Measurements from ENCODE around the gene NRBF2.
"Not testable (repeated sequence)": the region's sequence is repeated elsewhere in the genome, so short reads cannot be mapped to it uniquely, and the experiment has no call there.

NRBF2 gene

GRCh38 chr10:63143987-63144386 is 10.9 kb downstream of the NRBF2 start:
- no peak overlapping the region for H3K4me3 ChIP-seq (ENCODE audit: low read depth, low read length)
- no peak overlapping the region for H2AFZ ChIP-seq (ENCODE audit: low read length, unreplicated experiment)
- H3K36me3 ChIP-seq (ENCODE audit: insufficient read depth, low read length), result peaks cover 8% of the 10 kb centered on the region
- no peaks in the 10 kb centered on the region for H3K27me3 ChIP-seq (ENCODE audit: insufficient read depth, low read length)
- H3K27ac ChIP-seq (ENCODE audit: low read depth, low read length), result no peak overlapping the region
- peaks cover 21% of the 10 kb centered on the region for H3K4me1 ChIP-seq (ENCODE audit: control insufficient read depth, insufficient read depth, low read length, unreplicated experiment)
- H3K79me2 ChIP-seq (ENCODE audit: control insufficient read depth, insufficient read depth, low read length, unreplicated experiment), result peaks cover 89% of the 10 kb centered on the region

GRCh38 chr10:63145782-63146181 is 12.7 kb downstream of the NRBF2 start:
- no peak overlapping the region for H3K27ac ChIP-seq (ENCODE audit: low read depth, low read length)
- peaks cover 21% of the 10 kb centered on the region for H3K4me1 ChIP-seq (ENCODE audit: control insufficient read depth, insufficient read depth, low read length, unreplicated experiment)
- peaks cover 79% of the 10 kb centered on the region for H3K79me2 ChIP-seq (ENCODE audit: control insufficient read depth, insufficient read depth, low read length, unreplicated experiment)

GRCh38 chr10:63146503-63146902 is 13.4 kb downstream of the NRBF2 start:
- H2AFZ ChIP-seq (ENCODE audit: low read length, unreplicated experiment), result no peak overlapping the region
- no peaks in the 10 kb centered on the region for H3K27me3 ChIP-seq (ENCODE audit: insufficient read depth, low read length)
- H3K4me1 ChIP-seq (ENCODE audit: control insufficient read depth, insufficient read depth, low read length, unreplicated experiment), result peaks cover 18% of the 10 kb centered on the region
- no peak overlapping the region for H3K4me3 ChIP-seq (ENCODE audit: low read depth, low read length)
- no peak overlapping the region for H3K27ac ChIP-seq (ENCODE audit: low read depth, low read length)
- peaks cover 76% of the 10 kb centered on the region for H3K79me2 ChIP-seq (ENCODE audit: control insufficient read depth, insufficient read depth, low read length, unreplicated experiment)
- peaks cover 10% of the 10 kb centered on the region; the same call in 1 of the 2 replicates for H3K36me3 ChIP-seq (ENCODE audit: insufficient read depth, low read length)

More at GRCh38 chr10:63145782-63146181, 12.7 kb downstream of the NRBF2 start:
- no peak overlapping the region for H2AFZ ChIP-seq (ENCODE audit: low read length, unreplicated experiment)
- H3K36me3 ChIP-seq (ENCODE audit: insufficient read depth, low read length), result peaks cover 6% of the 10 kb centered on the region
- no peak overlapping the region; the same call in 1 of the 2 replicates for H3K4me3 ChIP-seq (ENCODE audit: low read depth, low read length)
- no peaks in the 10 kb centered on the region for H3K27me3 ChIP-seq (ENCODE audit: insufficient read depth, low read length)

GRCh38 chr10:63150745-63151144 is 17.6 kb downstream of the NRBF2 start:
- Histone ChIP-seq H3K27me3 (ENCODE audit: insufficient read depth, low read length) (no peaks in the 10 kb centered on the region), H3K27ac (ENCODE audit: low read depth, low read length) (no peak overlapping the region), H3K4me3 (ENCODE audit: low read depth, low read length) (no peak overlapping the region), H3K36me3 (ENCODE audit: insufficient read depth, low read length) (peaks cover 19% of the 10 kb centered on the region), H2AFZ (ENCODE audit: low read length, unreplicated experiment) (no peak overlapping the region), H3K4me1 (ENCODE audit: control insufficient read depth, insufficient read depth, low read length, unreplicated experiment) (peaks cover 8% of the 10 kb centered on the region), H3K79me2 (ENCODE audit: control insufficient read depth, insufficient read depth, low read length, unreplicated experiment) (peaks cover 41% of the 10 kb centered on the region)

- not testable (repeated sequence) for H3K27ac ChIP-seq (ENCODE audit: low read depth, low read length); H3K4me3 ChIP-seq (ENCODE audit: low read depth, low read length); H2AFZ ChIP-seq (ENCODE audit: low read length, unreplicated experiment); H3K27me3 ChIP-seq (ENCODE audit: insufficient read depth, low read length); H3K4me1 ChIP-seq (ENCODE audit: control insufficient read depth, insufficient read depth, low read length, unreplicated experiment)
- H3K79me2 ChIP-seq (ENCODE audit: control insufficient read depth, insufficient read depth, low read length, unreplicated experiment), result peaks cover 15% of the 10 kb centered on the region
- peaks cover 14% of the 10 kb centered on the region for H3K36me3 ChIP-seq (ENCODE audit: insufficient read depth, low read length)
Observed at GRCh38 chr10:63153868-63154545, 20.9 kb downstream of the NRBF2 start.

- peaks cover 14% of the 10 kb centered on the region for H3K36me3 ChIP-seq (ENCODE audit: insufficient read depth, low read length)
Observed at GRCh38 chr10:63154546-63155387, 21.6 kb downstream of the NRBF2 start.

GRCh38 chr10:63155388-63156020 is 22.4 kb downstream of the NRBF2 start:
- Histone ChIP-seq H3K27ac (ENCODE audit: low read depth, low read length) (no peak overlapping the region), H3K4me3 (ENCODE audit: low read depth, low read length) (no peak overlapping the region), H3K27me3 (ENCODE audit: insufficient read depth, low read length) (no peaks in the 10 kb centered on the region), H3K4me1 (ENCODE audit: control insufficient read depth, insufficient read depth, low read length, unreplicated experiment) (no peaks in the 10 kb centered on the region), H2AFZ (ENCODE audit: low read length, unreplicated experiment) (no peak overlapping the region), H3K79me2 (ENCODE audit: control insufficient read depth, insufficient read depth, low read length, unreplicated experiment) (peaks cover 9% of the 10 kb centered on the region), H3K36me3 (ENCODE audit: insufficient read depth, low read length) (peaks cover 14% of the 10 kb centered on the region)

More at GRCh38 chr10:63154546-63155387, 21.6 kb downstream of the NRBF2 start:
- Histone ChIP-seq H2AFZ (ENCODE audit: low read length, unreplicated experiment) (no peak overlapping the region), H3K27ac (ENCODE audit: low read depth, low read length) (no peak overlapping the region), H3K4me3 (ENCODE audit: low read depth, low read length) (no peak overlapping the region), H3K4me1 (ENCODE audit: control insufficient read depth, insufficient read depth, low read length, unreplicated experiment) (no peaks in the 10 kb centered on the region), H3K79me2 (ENCODE audit: control insufficient read depth, insufficient read depth, low read length, unreplicated experiment) (peaks cover 9% of the 10 kb centered on the region), H3K27me3 (ENCODE audit: insufficient read depth, low read length) (no peaks in the 10 kb centered on the region)

- Histone ChIP-seq H3K27ac (ENCODE audit: low read depth, low read length) (no peak overlapping the region), H3K79me2 (ENCODE audit: control insufficient read depth, insufficient read depth, low read length, unreplicated experiment) (peaks cover 5% of the 10 kb centered on the region), H3K4me3 (ENCODE audit: low read depth, low read length) (no peak overlapping the region), H2AFZ (ENCODE audit: low read length, unreplicated experiment) (no peak overlapping the region), H3K36me3 (ENCODE audit: insufficient read depth, low read length) (peaks cover 10% of the 10 kb centered on the region), H3K27me3 (ENCODE audit: insufficient read depth, low read length) (no peaks in the 10 kb centered on the region), H3K4me1 (ENCODE audit: control insufficient read depth, insufficient read depth, low read length, unreplicated experiment) (no peaks in the 10 kb centered on the region)
Observed at GRCh38 chr10:63156236-63156635, 23.1 kb downstream of the NRBF2 start.

- Histone ChIP-seq H3K27ac (ENCODE audit: low read depth, low read length) (no peak overlapping the region), H3K79me2 (ENCODE audit: control insufficient read depth, insufficient read depth, low read length, unreplicated experiment) (no peaks in the 10 kb centered on the region), H2AFZ (ENCODE audit: low read length, unreplicated experiment) (no peak overlapping the region), H3K27me3 (ENCODE audit: insufficient read depth, low read length) (no peaks in the 10 kb centered on the region), H3K4me3 (ENCODE audit: low read depth, low read length) (no peak overlapping the region), H3K36me3 (ENCODE audit: insufficient read depth, low read length) (no peaks in the 10 kb centered on the region; the same call in 1 of the 2 replicates), H3K4me1 (ENCODE audit: control insufficient read depth, insufficient read depth, low read length, unreplicated experiment) (no peaks in the 10 kb centered on the region)
Observed at GRCh38 chr10:63157845-63158624, 24.9 kb downstream of the NRBF2 start.

- Histone ChIP-seq H2AFZ (ENCODE audit: low read length, unreplicated experiment) (no peak overlapping the region), H3K36me3 (ENCODE audit: insufficient read depth, low read length) (no peaks in the 10 kb centered on the region), H3K27ac (ENCODE audit: low read depth, low read length) (no peak overlapping the region), H3K4me3 (ENCODE audit: low read depth, low read length) (no peak overlapping the region), H3K4me1 (ENCODE audit: control insufficient read depth, insufficient read depth, low read length, unreplicated experiment) (peaks cover 3% of the 10 kb centered on the region), H3K27me3 (ENCODE audit: insufficient read depth, low read length) (no peaks in the 10 kb centered on the region), H3K79me2 (ENCODE audit: control insufficient read depth, insufficient read depth, low read length, unreplicated experiment) (no peaks in the 10 kb centered on the region)
Observed at GRCh38 chr10:63161592-63161991, 28.5 kb downstream of the NRBF2 start.
